K562 (cell line): Measurements from ENCODE around the gene ACKR2.

ENCODE experiments used
- CREM ChIP-seq: IDR thresholded peaks from 2 replicates; pipeline ENCODE4 v1.6.1; 2014; ENCODE audit warnings: antibody characterized with exemption, low read depth
- DMBX1 ChIP-seq: fragments of 250-450 bp; sonication (Bioruptor Pico); IDR thresholded peaks from 2 replicates; pipeline ENCODE4 v1.8.0; 2022; ENCODE audit warnings: inconsistent platforms, mild to moderate bottlenecking, moderate library complexity, borderline replicate concordance
- ELF4 ChIP-seq: fragments of 450-650 bp; formaldehyde crosslinking; IDR thresholded peaks from 2 replicates; pipeline ENCODE4 v1.4.0; 2022; ENCODE audit warnings: missing genetic modification characterization
- HEY1 ChIP-seq: fragments of 250-450 bp; sonication (Bioruptor Pico); IDR thresholded peaks from 2 replicates; pipeline ENCODE4 v1.5.0; 2020; ENCODE audit warnings: mild to moderate bottlenecking, moderate library complexity, borderline replicate concordance
- KAT2B ChIP-seq: IDR thresholded peaks from one replicate; pipeline ENCODE4 v1.6.1; 2012; ENCODE audit warnings: low read depth, mild to moderate bottlenecking, control low read depth, inconsistent platforms, low read length, moderate library complexity
- RCOR1 ChIP-seq, 2 experiments: IDR thresholded peaks; 2 replicates each; pipeline ENCODE4 v1.6.1; 2012; ENCODE audit warnings: low read depth in 2 of 2, low read length in 2 of 2, borderline replicate concordance in 1 of 2, improper control_type of control experiment in 1 of 2
- SMARCE1 ChIP-seq: fragments of 450-650 bp; IDR thresholded peaks from 2 replicates; pipeline ENCODE4 v1.7.1; 2016; ENCODE audit warnings: mild to moderate bottlenecking
- USF2 ChIP-seq: sonication (generic); formaldehyde crosslinking; IDR thresholded peaks from 2 replicates; pipeline ENCODE4 v1.5.0; 2020; ENCODE audit warnings: missing genetic modification reagents
- XRCC4 ChIP-seq: IDR thresholded peaks from one replicate; pipeline ENCODE4 v1.6.1; 2011; ENCODE audit not compliant: insufficient read depth, insufficient read length; ENCODE audit errors: extremely low read depth
- ZFPM2 ChIP-seq: fragments of 250-450 bp; sonication (Bioruptor Pico); IDR thresholded peaks from 2 replicates; pipeline ENCODE4 v1.5.1; 2022; ENCODE audit warnings: mild to moderate bottlenecking
- ZNF23 ChIP-seq: fragments of 250-450 bp; sonication (Bioruptor Pico); IDR thresholded peaks from 2 replicates; pipeline ENCODE4 v1.4.0; 2020; ENCODE audit warnings: mild to moderate bottlenecking
- ZNF561 ChIP-seq: fragments of 450-650 bp; formaldehyde crosslinking; conservative IDR thresholded peaks from 2 replicates; pipeline ENCODE4 v1.4.0; 2020; ENCODE audit warnings: mild to moderate bottlenecking, moderate library complexity
- ZNF79 ChIP-seq: fragments of 250-450 bp; sonication (Bioruptor Pico); IDR thresholded peaks from 2 replicates; pipeline ENCODE4 v1.4.0; 2020; ENCODE audit warnings: low read depth, mild to moderate bottlenecking, moderate library complexity

GRCh38 chr3:42838571-42838970 lies 29.3 kb downstream of the ACKR2 start:
- TF ChIP-seq KAT2B (no peak), XRCC4 (no peak), HEY1 (no peak), USF2 (CRISPR knock-in tag) (no peak), ZFPM2 (CRISPR knock-in tag) (no peak), ZNF79 (no peak), RCOR1 (IDR thresholded peaks at IDR 0.05; ENCODE audit: borderline replicate concordance in 1 of 2, low read depth in 2 of 2, low read length in 2 of 2) (no peak), ZNF561 (CRISPR knock-in tag) (no peak), SMARCE1 (no peak), ZNF23 (CRISPR knock-in tag) (no peak), ELF4 (CRISPR knock-in tag) (no peak), CREM (no peak), DMBX1 (CRISPR knock-in tag) (no peak)
